HG03097 (cell line): Measurements from ENCODE around the gene SNX25.

ENCODE experiments used
- ATAC-seq: cut with Tn5 transposase; IDR thresholded peaks from one replicate; pipeline ENCODE4 v1.9.1; 2021; ENCODE audit not compliant: unreplicated experiment, low FRiP score

Gene SNX25

DNA sequence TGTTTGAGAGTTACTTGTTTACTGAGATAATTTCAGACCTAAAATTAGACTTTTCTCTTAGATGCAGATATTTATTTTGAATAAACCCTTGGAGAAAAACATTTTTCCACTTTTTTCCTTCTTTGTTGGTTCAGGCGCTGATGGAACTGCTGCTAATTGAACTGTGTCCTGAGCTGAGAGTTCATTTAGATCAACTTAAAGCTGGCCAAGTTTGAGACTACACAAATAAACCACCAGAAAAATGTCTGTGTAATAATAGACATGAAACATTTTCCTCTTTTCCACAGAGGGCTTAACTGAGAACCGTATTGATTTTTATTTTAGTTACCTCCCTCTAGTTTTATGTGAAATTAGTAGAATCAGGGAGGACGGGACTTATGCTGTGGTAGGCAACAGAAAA, 153.9 kb downstream of the SNX25 start:
- no peak for ATAC-seq

DNA sequence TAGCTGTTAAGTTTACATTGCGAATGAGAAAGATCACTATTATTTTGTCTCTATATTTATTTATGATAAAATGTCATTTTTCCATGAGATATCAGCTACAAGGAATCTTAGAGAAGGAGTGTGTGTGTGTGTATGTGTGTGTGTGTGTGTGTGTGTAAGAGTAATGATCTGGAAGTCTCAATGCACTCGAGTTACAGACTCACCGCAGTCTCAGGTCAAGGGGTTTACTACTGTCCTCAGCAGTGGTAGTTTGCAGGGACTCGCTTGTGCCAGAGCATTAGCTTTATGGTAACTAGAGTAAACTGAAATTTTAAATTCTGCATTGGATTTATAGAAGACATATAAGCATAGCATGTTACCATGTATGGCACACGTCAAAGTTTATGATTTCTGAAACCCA, 155.5 kb downstream of the SNX25 start:
- no peak for ATAC-seq

DNA sequence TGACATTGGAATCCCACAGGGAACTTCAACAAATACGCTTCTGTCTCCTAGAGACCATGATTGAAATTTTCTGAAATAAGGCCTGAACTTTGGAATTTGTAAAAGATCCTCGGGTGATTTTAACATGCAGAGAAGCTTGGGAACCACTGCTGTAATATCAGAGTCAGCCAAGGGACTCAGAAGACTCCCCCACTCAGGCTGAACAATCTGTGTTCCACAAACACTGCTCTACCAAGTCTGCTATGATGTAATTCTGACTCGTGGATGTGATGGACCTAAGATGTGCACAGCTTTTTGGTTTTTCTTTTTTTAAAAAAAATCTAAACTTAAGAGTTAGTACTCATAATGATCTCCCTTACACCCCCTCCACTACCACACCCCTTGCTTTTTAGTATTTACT, 160.3 kb downstream of the SNX25 start:
- ATAC-seq, result no peak

DNA sequence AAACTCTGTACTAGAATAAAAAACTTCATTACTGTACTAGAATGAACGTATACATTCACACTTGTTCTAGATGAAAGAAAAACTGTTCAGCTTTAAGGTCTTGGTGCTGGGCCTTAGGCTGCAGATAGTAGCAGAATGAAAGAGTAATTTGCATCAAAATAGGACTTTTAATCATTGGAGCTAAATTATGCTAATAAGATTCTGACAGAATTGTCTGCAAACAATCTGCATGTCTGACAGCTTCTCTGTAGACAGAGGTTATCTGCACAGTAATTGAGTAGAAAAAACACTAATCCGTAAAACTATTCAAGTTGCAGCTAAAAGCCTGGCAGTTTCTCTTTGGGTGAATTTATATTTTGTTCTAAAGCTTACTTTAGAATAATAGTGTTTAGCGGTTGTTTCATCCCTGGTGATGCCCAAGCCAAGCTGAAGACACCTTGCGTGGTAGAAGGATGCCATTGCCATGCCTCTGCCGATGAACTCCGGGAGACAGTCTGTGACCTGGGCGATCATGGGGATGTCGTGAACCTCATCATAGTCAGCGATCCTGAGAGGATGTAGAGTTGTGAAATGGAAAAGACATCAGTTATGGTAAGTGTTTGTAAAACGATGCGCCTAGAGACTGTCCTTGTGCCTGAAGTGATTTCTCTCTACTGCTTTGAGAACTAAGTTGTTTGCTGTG, 161.0 kb downstream of the SNX25 start:
- no peak for ATAC-seq

DNA sequence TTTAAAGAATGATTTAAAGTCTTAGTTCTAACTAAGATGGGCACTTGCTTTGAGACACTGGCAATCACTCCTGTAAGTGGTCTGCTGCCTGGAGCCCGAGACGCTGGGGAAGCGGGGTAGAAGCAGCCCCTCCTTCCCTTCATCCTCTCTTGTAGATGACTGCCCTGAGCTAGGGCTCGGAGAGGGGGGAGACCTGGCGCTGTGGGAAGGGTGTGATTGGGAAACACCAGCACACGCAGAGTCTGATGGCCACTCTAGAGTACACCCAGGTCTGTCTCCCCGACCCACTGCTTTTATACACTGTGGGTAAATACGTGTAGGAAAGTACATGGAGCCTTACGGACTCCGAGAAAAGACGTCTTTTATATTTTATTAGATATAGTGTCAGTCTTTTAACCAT, 162.3 kb downstream of the SNX25 start:
- no peak for ATAC-seq

DNA sequence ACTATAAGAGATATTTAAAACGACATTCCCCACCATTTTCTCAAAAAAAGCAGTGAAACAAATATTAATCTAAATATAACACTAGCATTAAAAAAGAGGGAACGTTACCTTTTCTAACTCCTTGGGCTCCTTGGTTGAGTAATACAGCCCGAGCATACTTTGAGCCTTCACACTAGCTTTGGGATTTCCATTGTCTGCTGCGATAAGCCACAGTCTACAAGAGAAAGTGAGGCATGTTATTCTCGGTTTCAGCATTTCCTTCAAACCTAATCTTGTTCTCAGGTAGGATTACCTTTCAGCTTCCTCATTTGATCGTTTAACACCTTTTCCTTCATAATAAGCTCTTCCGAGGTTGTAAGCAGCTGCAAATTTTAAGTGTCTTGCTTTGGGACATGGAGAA, 164.6 kb downstream of the SNX25 start:
- no peak for ATAC-seq

DNA sequence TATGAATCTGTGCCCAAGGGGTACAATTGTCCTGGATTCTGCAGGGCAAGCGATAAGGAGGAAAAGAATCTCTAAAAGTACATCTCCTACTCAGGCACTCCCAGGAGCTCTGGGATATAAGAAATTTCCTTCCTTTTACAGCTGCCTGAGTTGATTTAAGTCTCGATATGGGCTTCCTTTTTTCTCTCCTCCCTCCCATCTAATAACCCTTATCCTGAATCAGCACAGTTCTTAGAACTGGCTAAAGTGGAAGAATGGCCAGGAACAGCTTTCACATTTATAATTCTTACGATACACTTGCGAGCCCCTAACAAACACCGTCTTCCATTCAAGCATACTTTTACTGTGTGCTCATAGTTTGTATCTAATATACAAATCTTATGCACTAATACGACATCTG, 165.2 kb downstream of the SNX25 start:
- no peak for ATAC-seq

DNA sequence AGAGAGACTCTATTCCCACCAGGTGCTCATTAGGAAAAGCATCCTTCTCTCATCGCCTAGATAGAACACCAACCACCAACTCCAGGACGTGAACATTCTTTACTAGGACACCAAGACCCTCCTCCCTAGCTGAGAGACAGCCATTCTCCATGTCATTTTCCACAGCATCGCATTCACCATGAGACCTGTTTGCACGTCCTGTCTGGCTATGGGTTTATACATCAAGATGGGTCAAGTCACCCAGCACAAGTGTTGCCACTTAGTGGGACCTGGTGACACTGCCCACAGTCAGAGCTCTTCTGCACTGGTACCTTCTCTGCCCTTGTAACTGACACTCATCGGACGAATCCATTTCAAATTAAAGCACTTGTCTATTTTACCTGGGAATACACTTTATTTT, 168.9 kb downstream of the SNX25 start:
- ATAC-seq, result no peak

DNA sequence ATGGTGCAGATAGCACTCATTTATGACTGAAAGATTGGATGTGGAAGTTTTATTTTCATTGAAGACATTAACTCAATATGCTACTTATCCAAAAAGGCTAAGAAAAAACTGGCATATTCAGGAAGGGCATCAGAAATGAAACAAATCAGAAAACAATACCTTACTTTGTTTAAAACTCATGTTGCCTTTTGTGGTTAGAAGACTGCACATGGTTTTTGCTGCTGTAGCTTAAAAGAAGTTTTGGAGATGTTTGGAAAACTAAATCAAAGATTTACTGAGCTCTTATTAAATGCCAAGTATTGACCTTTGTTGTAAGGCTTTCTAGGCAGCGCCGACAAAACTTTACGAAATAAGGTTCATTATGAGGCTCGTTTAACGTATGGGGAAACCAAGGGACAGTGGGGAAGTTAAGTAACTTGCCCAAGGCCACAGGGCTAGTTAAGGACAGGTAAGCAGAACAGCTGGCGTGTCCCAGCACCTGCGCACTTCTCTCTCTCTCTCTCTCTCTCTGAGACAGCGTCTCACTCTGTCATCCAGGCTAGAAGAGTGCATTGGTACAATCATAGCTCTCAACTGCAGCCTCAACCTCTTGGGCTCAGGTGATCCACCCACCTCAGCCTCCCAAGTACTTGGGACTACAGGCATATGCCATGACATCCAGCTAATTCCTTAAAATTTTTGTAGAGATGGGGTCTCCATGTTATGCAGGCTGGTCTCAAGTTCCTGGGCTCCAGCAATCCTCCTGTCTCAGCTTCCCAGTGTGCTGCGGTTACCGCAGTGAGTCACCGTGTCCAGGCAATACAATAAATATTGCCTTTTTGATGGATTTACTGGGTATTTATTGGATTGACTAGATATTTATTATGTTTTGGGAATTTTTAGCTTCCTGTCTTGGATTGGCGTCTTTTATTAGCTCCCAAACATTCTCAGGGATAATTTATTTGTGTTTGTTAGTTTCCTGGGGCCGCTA, 170.2 kb downstream of the SNX25 start:
- no peak for ATAC-seq

DNA sequence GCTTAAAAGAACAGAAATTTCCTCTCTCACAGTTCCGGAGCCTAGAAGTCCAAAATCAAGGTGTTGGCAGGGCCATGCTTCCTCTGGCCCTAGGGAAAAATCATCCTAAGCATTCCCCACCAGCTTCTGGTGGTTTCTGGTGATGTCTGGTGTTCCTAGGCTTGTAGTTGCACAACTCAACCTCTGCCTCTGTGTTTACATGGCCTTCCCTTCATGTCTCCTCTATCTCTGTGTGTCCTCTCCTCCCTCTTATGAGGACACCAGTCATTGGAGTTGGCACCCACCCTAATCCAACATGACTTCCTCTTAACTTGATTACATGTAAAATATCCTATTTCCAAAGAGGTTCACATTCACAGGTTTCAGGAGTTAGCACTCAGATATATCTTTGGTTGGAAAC, 170.9 kb downstream of the SNX25 start:
- ATAC-seq, result no peak

DNA sequence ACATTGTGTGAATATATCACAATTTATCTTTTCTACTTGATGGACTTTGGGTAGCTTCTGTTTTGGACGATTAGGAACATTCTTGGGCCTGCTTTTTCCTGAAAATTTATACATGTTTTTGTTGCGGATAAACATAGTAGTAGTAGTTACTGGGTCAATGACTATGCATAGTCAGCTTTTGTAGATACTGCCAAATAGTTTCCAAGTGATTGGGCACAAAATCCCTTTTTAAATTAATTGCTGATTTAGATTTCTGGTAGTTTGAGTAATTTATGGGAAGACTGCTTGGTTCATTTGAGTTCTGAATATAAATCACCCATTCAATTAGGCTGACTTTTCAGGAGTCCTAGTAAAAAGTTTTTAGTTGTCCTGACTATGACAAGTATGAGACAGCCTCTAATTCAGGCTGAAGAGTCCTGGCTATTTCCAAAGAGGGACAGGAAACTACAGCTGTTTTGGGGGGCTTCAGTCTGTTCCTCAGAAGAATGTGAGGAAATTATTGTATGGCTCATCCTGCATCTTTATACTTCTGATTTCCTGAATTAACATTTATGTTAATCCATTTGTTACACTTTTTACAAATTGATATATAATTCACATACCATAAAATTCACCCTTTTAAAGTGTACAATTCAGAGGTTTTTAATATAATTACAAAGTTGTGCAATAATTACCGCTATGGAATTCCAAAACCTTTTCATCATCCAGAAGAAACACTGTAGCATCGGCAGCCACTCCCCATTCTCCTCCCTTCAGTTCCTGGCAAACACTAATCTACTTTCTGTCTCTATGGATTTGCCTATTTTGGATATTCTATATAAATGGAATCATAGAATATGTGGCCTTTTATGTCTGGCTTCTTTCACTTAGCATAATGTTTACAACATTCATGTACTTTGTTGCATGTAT, 172.1 kb downstream of the SNX25 start:
- no peak for ATAC-seq

DNA sequence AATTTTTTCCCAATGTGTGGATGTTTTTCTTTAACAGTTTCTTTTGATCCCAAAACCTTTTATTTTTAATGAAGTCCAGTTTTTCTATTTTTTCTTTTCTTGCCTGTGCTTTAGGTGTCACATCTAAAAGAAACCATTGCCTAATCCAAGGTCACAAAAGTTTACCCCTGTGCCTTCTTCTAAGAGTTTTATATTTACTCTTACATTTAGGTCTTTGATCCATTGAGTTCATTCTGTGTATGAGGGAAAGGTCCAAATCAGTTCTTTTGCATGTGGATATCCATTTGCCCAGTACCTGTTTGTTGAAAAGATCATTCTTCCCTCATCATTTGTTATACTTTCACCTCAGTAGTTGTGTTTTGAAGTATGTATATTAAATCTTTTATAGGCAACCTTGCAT, 173.4 kb downstream of the SNX25 start:
- ATAC-seq, result no peak

DNA sequence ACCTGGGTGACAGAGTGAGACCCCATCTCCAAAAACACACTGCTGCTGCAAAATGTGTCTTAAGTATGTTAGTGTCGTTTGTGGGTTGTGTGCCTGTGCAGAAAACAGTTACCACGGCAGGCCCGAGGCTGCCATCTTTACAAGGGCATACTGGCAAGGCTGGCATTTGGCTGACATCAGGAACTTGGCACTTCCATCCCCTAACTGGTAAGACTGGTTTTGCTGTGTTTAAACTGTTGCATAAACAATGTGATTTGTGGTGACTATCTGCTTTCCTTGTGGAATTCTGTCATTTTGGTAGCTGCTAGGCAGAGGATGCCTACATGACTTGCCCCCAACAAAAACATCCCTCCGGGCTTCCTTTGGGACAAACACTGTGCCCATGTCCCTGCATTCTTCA, 174.1 kb downstream of the SNX25 start:
- ATAC-seq, result no peak

DNA sequence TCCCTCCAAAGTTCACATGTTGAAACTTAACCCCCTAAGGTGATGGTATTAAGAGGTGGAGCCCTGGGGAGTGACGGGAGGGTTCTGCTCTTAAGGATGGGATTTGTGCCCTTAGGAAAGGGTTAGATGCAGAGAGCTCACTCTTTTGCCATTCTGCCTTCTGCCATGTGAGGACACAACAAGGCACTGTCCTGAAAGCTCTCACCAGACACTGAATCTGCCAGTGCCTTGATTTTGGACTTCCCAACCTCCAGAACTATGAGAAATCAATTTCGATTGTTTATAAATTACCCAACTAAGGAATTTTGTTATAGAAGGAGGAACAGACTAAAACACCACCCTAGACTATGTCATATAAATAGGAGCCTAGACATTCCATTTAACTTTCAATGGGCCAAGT, 174.7 kb downstream of the SNX25 start:
- ATAC-seq, result no peak

DNA sequence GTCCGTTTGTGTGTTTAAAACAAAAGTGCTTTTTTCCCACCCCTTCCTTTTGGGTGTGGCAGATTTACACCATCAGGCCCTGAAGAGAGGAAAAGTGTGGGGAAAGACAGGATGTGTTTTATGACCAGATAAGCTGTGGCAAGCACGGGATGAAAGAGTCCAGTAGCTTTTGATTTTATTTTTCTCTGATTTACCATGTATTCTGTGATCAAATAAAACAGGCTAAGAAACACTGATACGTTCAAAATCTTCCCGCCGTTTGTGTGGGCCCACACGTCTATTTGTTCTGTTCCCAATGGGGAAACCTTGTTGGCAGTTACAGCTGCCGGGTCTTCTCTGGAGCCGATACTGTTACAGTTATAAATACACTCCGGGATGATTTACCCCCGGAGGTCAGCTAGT, 175.5 kb downstream of the SNX25 start:
- ATAC-seq, result no peak

DNA sequence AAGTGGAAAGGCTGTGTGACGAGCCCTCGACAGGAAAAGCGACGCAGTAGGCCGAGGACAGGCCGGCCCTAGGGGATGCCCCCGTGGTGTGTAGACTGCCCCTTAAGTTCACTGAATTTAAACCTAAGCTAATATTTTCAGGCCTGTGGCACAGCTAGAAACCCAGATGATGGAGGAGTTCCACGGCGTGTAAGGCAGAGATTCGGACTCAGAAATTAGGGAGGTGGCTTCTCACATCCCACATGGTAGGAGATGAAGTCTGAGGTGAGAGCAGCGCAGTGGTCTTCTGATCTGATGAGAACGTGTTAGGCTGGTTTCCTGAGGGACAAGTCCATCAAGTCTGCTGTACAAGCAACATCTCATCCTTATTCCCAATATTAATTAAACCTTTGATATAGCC, 178.6 kb downstream of the SNX25 start:
- no peak for ATAC-seq

DNA sequence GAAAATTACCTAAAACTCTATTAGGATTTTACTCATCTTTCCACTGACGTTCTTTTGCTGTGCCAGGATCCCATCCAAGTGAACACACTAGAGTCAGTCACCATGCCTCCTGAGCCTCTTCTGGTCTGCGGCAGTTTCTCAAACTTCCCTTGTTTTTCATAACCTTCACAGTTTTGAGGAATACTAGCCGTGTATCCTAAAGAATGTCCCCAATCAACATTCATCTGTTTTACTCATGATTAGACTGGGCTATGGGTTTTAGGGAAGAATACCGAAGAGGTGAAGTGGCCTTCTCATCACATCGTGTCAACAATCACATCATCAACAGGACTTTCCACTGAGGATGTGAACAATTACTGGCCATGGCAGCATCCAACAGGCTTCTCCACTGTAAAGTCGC, 181.5 kb downstream of the SNX25 start:
- ATAC-seq, result no peak

DNA sequence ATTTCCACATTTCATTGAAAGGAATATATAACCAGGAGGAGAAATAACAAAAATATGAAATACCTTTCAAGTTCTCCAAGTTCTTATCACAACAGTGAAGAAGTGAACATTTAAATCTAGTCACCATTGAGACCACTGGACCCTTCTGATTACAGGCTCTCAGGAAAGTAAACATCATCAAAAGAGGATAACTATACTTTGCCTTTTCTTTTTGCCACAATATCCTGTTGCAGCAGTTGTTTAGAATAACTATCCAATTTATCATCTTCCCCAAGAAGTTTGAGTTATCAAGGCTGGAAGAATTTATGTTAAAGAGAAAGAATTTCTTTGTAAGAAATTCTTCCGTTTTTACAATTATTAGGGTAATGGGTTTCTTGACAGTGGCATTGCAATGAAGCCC, 182.8 kb downstream of the SNX25 start:
- ATAC-seq, result no peak

DNA sequence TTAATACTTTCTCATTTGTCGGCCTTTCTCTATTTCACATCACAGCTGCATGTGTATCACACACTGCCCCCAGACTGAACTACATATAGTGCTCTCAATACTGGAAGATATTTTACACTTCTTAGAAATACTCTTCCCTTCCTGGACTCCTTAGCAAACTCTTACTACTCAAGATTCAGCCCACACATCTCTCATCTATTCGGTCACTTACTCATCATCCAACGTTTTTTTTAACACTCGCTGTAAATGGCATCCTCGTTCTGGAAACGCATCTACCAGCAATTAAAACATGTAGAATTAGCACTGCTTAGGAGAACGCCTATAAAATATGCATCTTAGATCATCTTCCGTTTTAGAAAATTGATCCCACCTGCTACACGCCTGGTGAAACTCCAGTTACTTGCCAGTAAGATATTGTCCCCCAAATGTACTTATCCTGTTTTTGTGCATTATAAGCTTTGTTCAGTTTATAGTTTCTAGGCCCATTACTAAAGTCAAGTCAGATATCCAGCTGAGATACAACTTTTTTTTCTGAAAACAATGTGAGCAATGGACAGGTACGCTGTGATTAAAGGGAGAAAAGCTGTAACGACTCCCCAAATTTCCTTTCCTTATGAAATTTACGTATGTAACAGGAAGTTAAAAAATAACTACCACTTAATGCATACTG, 185.3 kb downstream of the SNX25 start:
- no peak for ATAC-seq

DNA sequence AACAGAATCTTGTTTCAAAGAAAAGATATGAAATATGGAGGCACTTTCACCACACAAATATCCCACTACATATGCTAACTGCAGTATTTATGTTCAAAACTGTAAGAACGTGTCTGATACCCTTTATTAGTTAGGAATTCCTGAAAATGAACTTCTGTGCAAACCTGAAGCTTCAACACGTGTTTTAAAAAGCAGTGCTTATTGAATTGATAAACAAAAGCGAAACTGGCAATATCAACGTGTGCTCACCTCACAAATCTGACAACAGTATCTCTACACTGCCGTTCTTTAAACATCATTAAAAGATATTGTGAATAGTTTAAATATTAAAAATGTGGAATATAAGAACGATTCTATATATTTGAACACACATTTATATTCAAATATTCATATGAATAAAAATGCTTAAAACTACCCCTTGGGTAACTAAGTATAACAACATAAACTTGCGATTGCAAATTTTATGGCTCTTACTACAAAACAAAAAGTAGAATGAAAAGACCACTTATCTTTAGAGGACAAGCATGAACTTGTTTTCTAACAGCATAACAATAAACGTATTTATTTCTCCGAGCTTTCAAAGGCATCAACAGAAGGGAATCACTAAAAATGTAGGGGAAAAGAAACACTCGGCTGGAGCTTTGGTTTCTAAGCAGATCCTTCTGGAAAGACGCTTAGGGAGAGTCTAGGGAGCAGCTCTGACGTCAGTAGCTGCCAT, 186.0 kb downstream of the SNX25 start, which contains the start of gene LRP2BP:
Gene LRP2BP (minus strand): TSS at position 687 of the 718 bp plus-strand sequence. CDS start 17,738 bp downstream, outside the sequence.
- ATAC-seq, result no peak
